Measurements from ENCODE around the gene FLII.
A peak's percentile ranks its signal among the peaks of the same experiment; 100 is the strongest.
"Not testable (repeated sequence)": the region's sequence is repeated elsewhere in the genome, so short reads cannot be mapped to it uniquely, and the experiment has no call there.

The FLII gene

DNA sequence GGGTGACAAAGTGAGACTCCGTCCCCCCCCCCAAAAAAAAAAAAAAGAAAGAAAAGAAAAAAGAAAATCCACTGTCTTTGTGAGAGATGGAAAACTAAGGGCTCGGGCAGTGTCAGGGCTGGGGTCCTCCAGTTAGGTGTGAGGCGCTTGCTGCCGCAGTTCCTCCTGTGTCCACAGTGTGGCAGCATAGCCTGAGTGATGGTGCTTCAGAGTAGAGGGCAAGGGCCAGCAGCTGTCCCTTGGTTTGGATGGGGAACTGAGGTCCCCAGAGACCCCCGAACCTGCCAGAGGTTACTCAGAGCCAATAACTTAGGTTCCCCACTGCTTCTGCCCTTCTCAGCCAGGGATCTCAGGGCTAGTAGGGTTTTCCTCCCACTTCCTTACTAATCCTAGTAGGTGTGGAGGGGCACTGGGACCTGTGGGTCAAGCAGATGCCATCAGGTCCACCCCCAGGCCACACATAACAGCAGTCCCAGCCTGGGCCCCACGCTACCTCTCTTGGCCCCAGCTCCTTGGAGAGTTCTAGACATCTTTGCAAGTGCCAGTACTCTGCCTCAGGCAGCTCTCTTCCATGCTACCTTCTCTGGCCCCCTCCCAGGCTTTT, 41.0 kb downstream of the FLII start:
- peak; percentile 64 for DNase-seq (ENCODE audit: low read depth)

DNA sequence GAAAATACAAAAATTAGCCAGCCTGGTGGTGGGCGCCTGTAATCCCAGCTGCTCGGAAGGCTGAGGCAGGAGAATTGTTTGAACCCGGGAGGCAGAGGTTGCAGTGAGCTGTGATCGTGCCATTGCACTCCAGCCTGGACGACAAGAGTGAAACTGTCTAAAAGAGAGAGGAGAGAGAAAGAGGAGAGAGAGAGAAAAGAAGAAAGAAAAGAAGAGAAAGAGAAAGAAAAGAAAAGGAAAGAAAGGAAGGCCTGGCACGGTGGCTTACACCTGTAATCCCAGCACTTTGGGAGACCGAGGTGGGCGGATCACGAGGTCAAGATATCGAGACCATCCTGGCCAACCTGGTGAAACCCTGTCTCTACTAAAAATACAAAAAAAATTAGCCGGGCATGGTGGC, 41.6 kb downstream of the FLII start:
- not testable (repeated sequence) for DNase-seq (ENCODE audit: low read depth)

GRCh38 chr17:18213666-18214270, 44.8 kb downstream of the FLII start:
- no peak for DNase-seq (ENCODE audit: low read depth)

GRCh38 chr17:18208092-18208491, 50.4 kb downstream of the FLII start:
- no peak for DNase-seq (ENCODE audit: low read depth)

DNA sequence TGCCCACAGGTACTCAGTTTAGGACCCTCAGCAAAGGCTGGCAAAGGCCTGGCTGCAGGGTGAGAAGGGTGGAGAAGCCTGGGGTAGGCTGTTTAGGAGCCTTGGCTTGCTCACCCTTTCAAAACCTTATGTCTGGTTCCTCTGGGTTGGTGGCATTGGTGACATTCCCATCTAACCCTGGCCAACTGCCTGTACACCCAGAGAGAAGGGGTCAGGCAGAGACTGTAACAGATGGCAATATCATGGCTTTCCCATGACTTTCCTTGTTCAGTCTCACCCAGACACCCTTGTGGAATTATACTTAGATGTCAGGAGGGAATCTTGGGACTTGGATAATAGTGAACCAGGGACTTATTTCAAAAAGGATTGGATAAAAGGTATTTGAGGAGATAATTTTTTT, 51.6 kb downstream of the FLII start:
- no peak for DNase-seq (ENCODE audit: low read depth)

- no peak for DNase-seq (ENCODE audit: low read depth)
Observed at GRCh38 chr17:18205861-18206260, 52.7 kb downstream of the FLII start.

- DNase-seq (ENCODE audit: low read depth) = no peak
Observed at GRCh38 chr17:18203308-18203707, 55.2 kb downstream of the FLII start.

- DNase-seq (ENCODE audit: low read depth) = no peak
Observed at GRCh38 chr17:18201108-18201507, 57.4 kb downstream of the FLII start.

DNA sequence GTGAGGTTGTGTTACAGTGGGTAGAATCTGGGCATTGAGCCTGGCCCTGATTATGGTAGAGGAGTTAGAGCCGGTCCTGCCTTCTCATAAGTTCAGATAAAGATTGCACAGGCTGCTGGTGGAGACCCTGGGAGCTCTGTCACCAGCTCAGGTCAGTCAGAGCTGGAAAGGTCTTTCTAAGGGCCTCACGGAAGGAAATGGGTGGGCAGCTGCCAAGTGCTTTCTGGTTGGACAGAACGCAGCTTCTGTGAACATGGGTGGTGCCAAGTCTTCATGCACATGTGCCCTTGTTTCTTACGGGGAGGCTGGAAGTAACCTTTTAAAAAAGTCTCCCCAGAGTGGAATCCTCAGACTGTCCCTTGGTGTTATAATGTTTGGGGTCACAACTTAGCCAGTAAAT, 60.0 kb downstream of the FLII start:
- no peak for DNase-seq (ENCODE audit: low read depth)

- DNase-seq (ENCODE audit: low read depth) = no peak
Observed at GRCh38 chr17:18197535-18198194, 60.9 kb downstream of the FLII start.

GRCh38 chr17:18195246-18195645, 63.3 kb downstream of the FLII start:
- DNase-seq (ENCODE audit: low read depth) = no peak
